UCSD-AML1 (cell line): Measurements from ENCODE around the gene ARHGAP26.

Experiments used
- DNase-seq: peaks from one replicate; lab custom pipeline; 2025; ENCODE audit not compliant: unreplicated experiment; lab: John Stamatoyannopoulos, UW

ARHGAP26 gene

GRCh38 chr5:143229896-143230675 is 459.9 kb downstream of the ARHGAP26 start:
- DNase-seq = no peak

GRCh38 chr5:143230676-143230996 is 460.5 kb downstream of the ARHGAP26 start:
- no peak for DNase-seq

GRCh38 chr5:143231416-143231815 is 461.2 kb downstream of the ARHGAP26 start:
- DNase-seq = no peak

- no peak for DNase-seq
Measured at GRCh38 chr5:143231973-143232812, 462.0 kb downstream of the ARHGAP26 start.

GRCh38 chr5:143233031-143233430 is 462.9 kb downstream of the ARHGAP26 start:
- DNase-seq = no peak

- no peak for DNase-seq
Measured at GRCh38 chr5:143234162-143234842, 464.1 kb downstream of the ARHGAP26 start.

GRCh38 chr5:143235423-143235822 is 465.2 kb downstream of the ARHGAP26 start:
- no peak for DNase-seq

- DNase-seq = no peak
Measured at GRCh38 chr5:143236682-143237081, 466.5 kb downstream of the ARHGAP26 start.

GRCh38 chr5:143237664-143238063 is 467.5 kb downstream of the ARHGAP26 start:
- DNase-seq = no peak

GRCh38 chr5:143238620-143239019 is 468.4 kb downstream of the ARHGAP26 start:
- DNase-seq = no peak

GRCh38 chr5:143239882-143240518 is 469.8 kb downstream of the ARHGAP26 start:
- DNase-seq = no peak

GRCh38 chr5:143241892-143242291 is 471.7 kb downstream of the ARHGAP26 start:
- DNase-seq = no peak

- DNase-seq = no peak
Measured at GRCh38 chr5:143243103-143243502, 472.9 kb downstream of the ARHGAP26 start.

GRCh38 chr5:143244000-143244736 is 474.0 kb downstream of the ARHGAP26 start:
- no peak for DNase-seq

GRCh38 chr5:143244990-143245389 is 474.8 kb downstream of the ARHGAP26 start:
- no peak for DNase-seq

- DNase-seq = no peak
Measured at GRCh38 chr5:143245929-143246561, 475.9 kb downstream of the ARHGAP26 start.

- no peak for DNase-seq
Measured at GRCh38 chr5:143247134-143247815, 477.1 kb downstream of the ARHGAP26 start.

GRCh38 chr5:143248391-143248790 is 478.2 kb downstream of the ARHGAP26 start:
- no peak for DNase-seq

GRCh38 chr5:143248822-143249579 is 478.8 kb downstream of the ARHGAP26 start:
- no peak for DNase-seq
